DOHH2 (cell line): ENCODE measurements around the gene NXT1.

Experiments
- CTCF ChIP-seq: fragments of 200-600 bp; sonication (generic); IDR thresholded peaks from one replicate; pipeline ENCODE4 v1.5.1; 2014; ENCODE audit warnings: antibody characterized with exemption, mild to moderate bottlenecking, low read depth, low read length; ENCODE audit not compliant: poor library complexity, severe bottlenecking
- EZH2phosphoT487 ChIP-seq: fragments of 200-600 bp; sonication (generic); IDR thresholded peaks from 2 replicates; pipeline ENCODE4 v1.6.1; 2017; ENCODE audit warnings: borderline replicate concordance, mild to moderate bottlenecking, antibody characterized with exemption, low read length, moderate library complexity, mixed read lengths

GRCh38 chr20:23399568-23400241 lies 49.1 kb downstream of the NXT1 start:
- TF ChIP-seq CTCF (no peak), EZH2phosphoT487 (no peak)
